IMR-90 (cell line): ENCODE results near the gene TBRG4.

Experiments used
- CEBPB ChIP-seq: IDR thresholded peaks from 2 replicates; pipeline ENCODE4 v1.6.1; 2012; ENCODE audit warnings: low read depth, low read length, improper control_type of control experiment
- POLR2A ChIP-seq: IDR thresholded peaks from 2 replicates; pipeline ENCODE4 v1.6.1; 2012; ENCODE audit warnings: mild to moderate bottlenecking, low read depth, low read length
- RAD21 ChIP-seq: IDR thresholded peaks from 2 replicates; pipeline ENCODE4 v1.6.1; 2012; ENCODE audit warnings: low read length, improper control_type of control experiment
- RFX5 ChIP-seq: IDR thresholded peaks from 2 replicates; pipeline ENCODE4 v1.8.0; 2012; ENCODE audit warnings: low read depth, mild to moderate bottlenecking, low read length, moderate library complexity
- TF ChIP-seq, protein P1 (sequence below): conservative IDR thresholded peaks from 2 replicates; pipeline ENCODE4 v1.5.1; 2012; ENCODE audit warnings: mild to moderate bottlenecking, low read depth, low read length, improper control_type of control experiment
- TF ChIP-seq, protein P2 (sequence below): fragments of 150-350 bp; IDR thresholded peaks from 2 replicates; pipeline ENCODE4 v1.6.1; 2016; ENCODE audit warnings: low read depth, mild to moderate bottlenecking, low read length, moderate library complexity, borderline replicate concordance

DNA sequence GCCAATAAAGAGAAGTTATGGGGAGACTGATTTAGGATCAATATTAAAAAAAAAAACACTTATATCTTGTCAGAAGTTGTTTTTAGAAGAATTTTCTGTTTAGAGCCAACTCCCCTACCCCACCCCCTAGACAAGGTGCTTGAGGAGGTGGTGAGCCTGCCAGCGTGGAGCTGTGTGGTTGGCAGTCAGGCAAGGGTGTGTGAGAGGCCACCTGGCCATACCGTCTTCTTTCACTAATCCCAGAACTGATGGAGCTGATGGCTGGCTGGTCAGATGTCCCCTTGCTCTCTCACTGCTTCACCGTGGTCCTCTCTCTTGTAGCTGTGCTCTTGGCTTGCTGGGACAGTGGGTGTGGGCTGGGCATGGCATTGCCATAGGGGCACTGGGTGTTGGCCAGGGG, 57.1 kb downstream of the TBRG4 start:
- no peak for TF ChIP-seq POLR2A
- TF ChIP-seq RAD21, result no peak
- TF ChIP-seq, protein P1, sequence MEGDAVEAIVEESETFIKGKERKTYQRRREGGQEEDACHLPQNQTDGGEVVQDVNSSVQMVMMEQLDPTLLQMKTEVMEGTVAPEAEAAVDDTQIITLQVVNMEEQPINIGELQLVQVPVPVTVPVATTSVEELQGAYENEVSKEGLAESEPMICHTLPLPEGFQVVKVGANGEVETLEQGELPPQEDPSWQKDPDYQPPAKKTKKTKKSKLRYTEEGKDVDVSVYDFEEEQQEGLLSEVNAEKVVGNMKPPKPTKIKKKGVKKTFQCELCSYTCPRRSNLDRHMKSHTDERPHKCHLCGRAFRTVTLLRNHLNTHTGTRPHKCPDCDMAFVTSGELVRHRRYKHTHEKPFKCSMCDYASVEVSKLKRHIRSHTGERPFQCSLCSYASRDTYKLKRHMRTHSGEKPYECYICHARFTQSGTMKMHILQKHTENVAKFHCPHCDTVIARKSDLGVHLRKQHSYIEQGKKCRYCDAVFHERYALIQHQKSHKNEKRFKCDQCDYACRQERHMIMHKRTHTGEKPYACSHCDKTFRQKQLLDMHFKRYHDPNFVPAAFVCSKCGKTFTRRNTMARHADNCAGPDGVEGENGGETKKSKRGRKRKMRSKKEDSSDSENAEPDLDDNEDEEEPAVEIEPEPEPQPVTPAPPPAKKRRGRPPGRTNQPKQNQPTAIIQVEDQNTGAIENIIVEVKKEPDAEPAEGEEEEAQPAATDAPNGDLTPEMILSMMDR, result no peak
- TF ChIP-seq CEBPB, result no peak
- TF ChIP-seq, protein P2, sequence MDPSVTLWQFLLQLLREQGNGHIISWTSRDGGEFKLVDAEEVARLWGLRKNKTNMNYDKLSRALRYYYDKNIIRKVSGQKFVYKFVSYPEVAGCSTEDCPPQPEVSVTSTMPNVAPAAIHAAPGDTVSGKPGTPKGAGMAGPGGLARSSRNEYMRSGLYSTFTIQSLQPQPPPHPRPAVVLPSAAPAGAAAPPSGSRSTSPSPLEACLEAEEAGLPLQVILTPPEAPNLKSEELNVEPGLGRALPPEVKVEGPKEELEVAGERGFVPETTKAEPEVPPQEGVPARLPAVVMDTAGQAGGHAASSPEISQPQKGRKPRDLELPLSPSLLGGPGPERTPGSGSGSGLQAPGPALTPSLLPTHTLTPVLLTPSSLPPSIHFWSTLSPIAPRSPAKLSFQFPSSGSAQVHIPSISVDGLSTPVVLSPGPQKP, result no peak
- no peak for TF ChIP-seq RFX5
